Suprapubic skin (tissue), 4 donors: Measurements from ENCODE around the gene PLCB1. TPM values are rescaled to one million over a fixed set of nuclear protein-coding genes. Genes with fewer than 3 reads are reported as not detected.

Source experiments
- DNase-seq, 2 donors: peaks; one replicate each; pipeline ENCODE4 v3.0.0-alpha.2; 2019; ENCODE audit warnings: low spot score in 2 of 2
- H3K27ac ChIP-seq: fragments of 200-600 bp; sonication (generic); one replicate; pipeline ENCODE4 v1.5.1; 2019
- H3K27me3 ChIP-seq: fragments of 200-600 bp; sonication (generic); one replicate; pipeline ENCODE4 v1.5.1; 2019
- H3K36me3 ChIP-seq: fragments of 200-600 bp; sonication (generic); one replicate; pipeline ENCODE4 v1.5.1; 2019
- H3K4me1 ChIP-seq: fragments of 200-600 bp; sonication (generic); one replicate; pipeline ENCODE4 v1.5.1; 2019
- H3K4me3 ChIP-seq: fragments of 200-600 bp; sonication (generic); one replicate; pipeline ENCODE4 v1.5.1; 2019; ENCODE audit warnings: mild to moderate bottlenecking
- H3K9me3 ChIP-seq: fragments of 200-600 bp; sonication (generic); one replicate; pipeline ENCODE4 v1.5.1; 2019
- EP300 ChIP-seq: sonication (generic); formaldehyde crosslinking; IDR thresholded peaks from one replicate; pipeline ENCODE4 v1.6.1; 2017; ENCODE audit warnings: antibody characterized with exemption
- POLR2A ChIP-seq, 2 donors: fragments of 450-650 bp; IDR thresholded peaks; one replicate each; pipeline ENCODE4 v1.6.1; 2017; ENCODE audit warnings: antibody characterized with exemption in 2 of 2, mild to moderate bottlenecking in 2 of 2, moderate library complexity in 2 of 2
- POLR2AphosphoS5 ChIP-seq, 3 donors: sonication (generic); formaldehyde crosslinking; IDR thresholded peaks; one replicate each; pipeline ENCODE4 v1.6.1; 2017; ENCODE audit warnings: antibody characterized with exemption in 3 of 3
- WGBS: methylation state at CpG from one replicate; pipeline ENCODE4 v1.1.5; 2018; 5-methylcytosine and 5-hydroxymethylcytosine counted together
- total RNA-seq, 4 donors: library from RNA; depleted of rRNA; stranded (reverse); fragments of >200 nt; gene quantifications; one replicate each; pipeline ENCODE4 v1.1.0, GENCODE V29; 2016
- TF ChIP-seq, protein P1 (sequence below), 2 donors: fragments of 200-600 bp in 1 of 2; fragments of 450-650 bp in 1 of 2; sonication (generic) in 1 of 2; IDR thresholded peaks; one replicate each; pipeline ENCODE4 v1.5.1; 2016 to 2019; ENCODE audit warnings: antibody characterized with exemption in 2 of 2, mild to moderate bottlenecking in 1 of 2, moderate library complexity in 1 of 2

Gene PLCB1
- total RNA-seq, 4 donors from 2014 or later, result 3.9 to 15.6 (median 6.7) TPM

DNA sequence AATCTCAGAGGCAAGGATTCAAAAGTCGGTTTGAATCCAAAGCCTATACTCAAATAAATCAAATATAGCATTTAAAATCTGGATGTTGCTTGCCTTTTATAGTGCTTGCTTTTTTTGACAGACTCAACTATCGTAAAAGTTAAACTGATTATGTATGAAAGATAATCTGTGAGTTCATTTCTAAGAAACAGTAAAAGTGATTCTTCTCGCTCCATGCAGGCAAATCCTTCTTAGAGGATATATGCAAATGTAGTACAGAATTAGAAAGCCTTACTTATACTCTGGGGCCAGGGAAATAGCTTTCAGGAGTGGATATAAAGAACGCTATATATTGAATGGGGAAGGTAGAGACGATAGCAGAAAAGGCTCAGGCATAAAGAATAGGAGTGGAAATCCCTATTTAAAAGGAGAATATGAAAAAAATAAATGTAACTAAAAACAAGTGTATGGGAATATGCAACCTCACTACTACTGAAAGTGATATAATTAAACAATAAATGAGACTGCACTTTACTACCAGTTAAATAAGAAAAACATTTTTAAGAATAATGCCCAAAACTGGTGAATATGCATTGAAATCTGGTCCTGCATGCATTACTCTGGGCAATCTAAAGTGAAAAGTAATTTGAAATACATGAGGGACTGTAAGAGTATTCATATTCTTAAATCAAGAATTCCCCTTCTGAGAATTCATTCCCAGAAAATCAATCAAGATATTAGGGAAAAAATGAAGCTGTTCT, 575.1 kb downstream of the PLCB1 start:
- Histone ChIP-seq H3K4me1 (no peaks in the 10 kb centered on the region), H3K27ac (no peak overlapping the region), H3K27me3 (no peaks in the 10 kb centered on the region), H3K9me3 (no peaks in the 10 kb centered on the region), H3K4me3 (no peak overlapping the region), H3K36me3 (no peaks in the 10 kb centered on the region)
- TF ChIP-seq POLR2AphosphoS5 (IDR thresholded peaks at IDR 0.05), result no peak
- no peak for TF ChIP-seq EP300
- TF ChIP-seq, protein P1, sequence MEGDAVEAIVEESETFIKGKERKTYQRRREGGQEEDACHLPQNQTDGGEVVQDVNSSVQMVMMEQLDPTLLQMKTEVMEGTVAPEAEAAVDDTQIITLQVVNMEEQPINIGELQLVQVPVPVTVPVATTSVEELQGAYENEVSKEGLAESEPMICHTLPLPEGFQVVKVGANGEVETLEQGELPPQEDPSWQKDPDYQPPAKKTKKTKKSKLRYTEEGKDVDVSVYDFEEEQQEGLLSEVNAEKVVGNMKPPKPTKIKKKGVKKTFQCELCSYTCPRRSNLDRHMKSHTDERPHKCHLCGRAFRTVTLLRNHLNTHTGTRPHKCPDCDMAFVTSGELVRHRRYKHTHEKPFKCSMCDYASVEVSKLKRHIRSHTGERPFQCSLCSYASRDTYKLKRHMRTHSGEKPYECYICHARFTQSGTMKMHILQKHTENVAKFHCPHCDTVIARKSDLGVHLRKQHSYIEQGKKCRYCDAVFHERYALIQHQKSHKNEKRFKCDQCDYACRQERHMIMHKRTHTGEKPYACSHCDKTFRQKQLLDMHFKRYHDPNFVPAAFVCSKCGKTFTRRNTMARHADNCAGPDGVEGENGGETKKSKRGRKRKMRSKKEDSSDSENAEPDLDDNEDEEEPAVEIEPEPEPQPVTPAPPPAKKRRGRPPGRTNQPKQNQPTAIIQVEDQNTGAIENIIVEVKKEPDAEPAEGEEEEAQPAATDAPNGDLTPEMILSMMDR (IDR thresholded peaks at IDR 0.05), result no peak
- TF ChIP-seq POLR2A (IDR thresholded peaks at IDR 0.05), result no peak
- 91% methylated on average over 5 of the region's 5 CpGs for WGBS
- no peak for DNase-seq

DNA sequence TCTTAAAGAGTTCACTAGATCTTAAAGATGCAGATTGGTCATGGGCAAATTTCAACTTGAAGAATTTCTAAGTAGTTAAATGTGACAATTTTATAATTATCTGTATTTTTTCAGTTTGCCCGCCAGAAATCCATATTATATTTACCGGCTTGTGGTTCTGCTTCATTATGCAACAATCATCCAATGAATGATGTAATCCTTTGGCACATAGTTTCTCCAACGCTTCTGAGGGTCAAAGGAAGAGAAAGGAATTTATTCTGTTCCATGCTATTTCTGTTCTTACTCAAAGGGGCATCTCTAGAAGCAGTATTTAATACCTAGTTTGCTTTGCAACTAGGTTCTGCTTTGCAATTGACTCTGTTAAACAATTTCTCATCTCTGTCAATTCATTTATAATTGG, 577.6 kb downstream of the PLCB1 start:
- WGBS, result 45% methylated on average over 3 of the region's 3 CpGs
- H3K36me3 ChIP-seq, result no peaks in the 10 kb centered on the region
- no peak for DNase-seq

GRCh38 chr20:8711501-8711900, 579.4 kb downstream of the PLCB1 start:
- no peak overlapping the region for H3K4me3 ChIP-seq
- TF ChIP-seq POLR2AphosphoS5 (IDR thresholded peaks at IDR 0.05) (no peak), POLR2A (IDR thresholded peaks at IDR 0.05) (no peak), EP300 (no peak)
- TF ChIP-seq, protein P1 (IDR thresholded peaks at IDR 0.05), result no peak
- 91% methylated on average over 3 of the region's 3 CpGs for WGBS
- no peaks in the 10 kb centered on the region for H3K4me1 ChIP-seq
- DNase-seq, result no peak
- H3K9me3 ChIP-seq, result no peaks in the 10 kb centered on the region
- no peak overlapping the region for H3K27ac ChIP-seq
- no peaks in the 10 kb centered on the region for H3K36me3 ChIP-seq
- no peaks in the 10 kb centered on the region for H3K27me3 ChIP-seq

More for the DNA sequence above, 577.6 kb downstream of the PLCB1 start:
- TF ChIP-seq EP300 (no peak), POLR2A (IDR thresholded peaks at IDR 0.05) (no peak), POLR2AphosphoS5 (IDR thresholded peaks at IDR 0.05) (no peak)
- TF ChIP-seq, protein P1 (IDR thresholded peaks at IDR 0.05), result no peak
- Histone ChIP-seq H3K27me3 (no peaks in the 10 kb centered on the region), H3K4me3 (no peak overlapping the region), H3K9me3 (no peaks in the 10 kb centered on the region), H3K27ac (no peak overlapping the region), H3K4me1 (no peaks in the 10 kb centered on the region)

DNA sequence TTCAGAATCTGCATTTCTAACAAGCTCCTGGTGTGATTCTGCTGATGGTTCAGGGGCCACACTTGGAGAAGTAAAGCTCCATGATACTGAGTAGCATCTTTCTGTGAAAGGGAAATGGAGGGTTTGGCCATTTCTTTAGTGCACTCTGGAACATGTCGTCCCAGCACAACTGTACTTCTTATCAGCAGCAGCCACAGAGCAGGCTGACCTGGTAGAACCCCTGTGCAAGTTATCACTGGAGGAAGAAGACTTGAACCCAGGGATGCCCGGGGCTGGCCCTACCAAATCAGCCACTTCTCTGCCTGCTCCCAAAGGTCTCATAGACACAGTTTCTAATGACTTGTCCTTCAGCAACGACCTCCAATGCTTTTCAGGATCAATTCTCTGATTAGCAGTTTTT, 582.1 kb downstream of the PLCB1 start:
- Histone ChIP-seq H3K9me3 (no peaks in the 10 kb centered on the region), H3K36me3 (no peaks in the 10 kb centered on the region), H3K27ac (no peak overlapping the region), H3K4me3 (no peak overlapping the region), H3K27me3 (no peaks in the 10 kb centered on the region), H3K4me1 (no peaks in the 10 kb centered on the region)
- WGBS, result 85% methylated on average over 3 of the region's 3 CpGs
- no peak for DNase-seq
- TF ChIP-seq, protein P1 (IDR thresholded peaks at IDR 0.05), result no peak
- no peak for TF ChIP-seq POLR2A (IDR thresholded peaks at IDR 0.05)
- no peak for TF ChIP-seq EP300
- no peak for TF ChIP-seq POLR2AphosphoS5 (IDR thresholded peaks at IDR 0.05)

DNA sequence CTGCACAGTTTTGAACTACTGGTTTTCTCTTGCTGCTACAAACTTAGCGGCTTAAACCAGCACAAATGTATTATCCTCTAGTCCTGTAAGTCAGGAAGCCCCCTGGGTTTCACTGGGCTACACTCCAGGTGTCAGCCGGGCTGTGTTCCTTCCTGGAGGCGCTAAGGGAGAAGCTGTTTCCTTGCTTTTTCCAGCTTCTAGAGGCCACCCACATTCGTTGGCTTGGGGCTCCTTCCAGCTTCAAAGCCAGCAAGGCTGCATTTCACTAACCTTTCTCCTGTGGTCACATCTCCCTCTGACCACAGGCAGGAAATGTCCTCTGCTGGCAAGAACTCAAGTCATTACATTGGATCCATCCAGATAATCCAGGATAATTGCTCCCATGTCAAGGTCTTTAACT, 586.2 kb downstream of the PLCB1 start:
- no peaks in the 10 kb centered on the region for H3K36me3 ChIP-seq
- no peak for DNase-seq
- no peak overlapping the region for H3K27ac ChIP-seq
- H3K9me3 ChIP-seq, result no peaks in the 10 kb centered on the region
- 78% methylated on average over 4 of the region's 4 CpGs for WGBS
- H3K27me3 ChIP-seq, result no peaks in the 10 kb centered on the region
- H3K4me3 ChIP-seq, result no peak overlapping the region
- H3K4me1 ChIP-seq, result peaks cover 4% of the 10 kb centered on the region
- no peak for TF ChIP-seq POLR2A (IDR thresholded peaks at IDR 0.05)
- TF ChIP-seq EP300, result no peak
- TF ChIP-seq POLR2AphosphoS5 (IDR thresholded peaks at IDR 0.05), result no peak
- TF ChIP-seq, protein P1 (IDR thresholded peaks at IDR 0.05), result no peak
